ENCODE data around the gene UTS2B.

Gene UTS2B

DNA sequence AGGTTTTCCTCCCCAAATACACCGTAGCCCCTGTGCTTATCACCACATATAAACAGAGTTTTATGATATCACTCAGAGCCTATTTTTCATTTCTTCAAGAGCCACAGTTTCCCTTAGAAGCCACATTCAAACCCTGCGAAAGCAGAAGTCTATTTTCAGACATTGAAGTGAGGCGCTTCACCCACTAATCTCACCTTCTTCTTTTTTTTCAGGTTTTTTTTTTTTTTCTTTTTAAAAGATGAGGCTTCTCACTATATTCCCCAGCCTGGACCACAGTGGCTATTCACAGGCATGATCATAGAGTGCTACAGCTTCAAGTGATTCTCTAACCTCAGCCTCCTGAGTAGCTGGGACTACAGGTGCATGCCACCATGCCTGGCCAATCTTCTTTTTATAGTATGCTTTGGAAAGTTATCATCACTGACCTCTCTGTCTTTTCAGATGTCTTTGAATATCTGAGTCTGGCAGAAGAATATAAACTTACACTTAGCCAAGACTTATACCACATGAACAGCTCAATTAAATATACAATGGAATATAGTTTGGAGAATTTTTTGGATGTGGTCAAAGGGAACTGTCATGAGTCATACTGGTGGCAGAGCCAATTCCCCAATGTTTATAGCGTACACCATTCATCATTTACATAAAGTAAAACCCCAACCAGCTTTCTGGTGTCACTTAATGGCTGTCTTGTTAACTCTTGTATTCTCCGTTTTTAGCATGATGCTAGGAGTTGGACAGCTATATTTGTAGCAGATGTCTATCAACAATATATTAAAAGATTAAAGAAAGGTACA lies 60.8 kb downstream of the UTS2B start:
- DNase-seq, result no peak

DNA sequence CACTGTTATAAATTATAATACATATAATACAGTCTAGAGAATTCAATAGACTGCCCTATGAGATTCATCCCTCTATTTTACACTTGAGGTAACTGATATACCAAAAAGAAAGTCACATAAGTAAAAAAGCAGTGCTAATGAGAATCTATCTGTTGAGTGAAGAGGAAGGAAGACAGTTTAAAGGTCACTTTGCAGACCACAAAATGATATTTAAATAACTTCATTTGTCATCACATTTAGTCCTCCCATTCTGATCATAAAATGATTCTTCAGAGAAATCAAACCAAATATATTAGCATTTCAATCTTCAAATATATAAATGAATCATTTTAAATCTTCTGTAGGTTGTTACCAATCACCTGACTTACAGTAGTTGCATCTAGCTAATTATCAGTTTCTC lies 61.6 kb downstream of the UTS2B start:
- DNase-seq, result no peak

DNA sequence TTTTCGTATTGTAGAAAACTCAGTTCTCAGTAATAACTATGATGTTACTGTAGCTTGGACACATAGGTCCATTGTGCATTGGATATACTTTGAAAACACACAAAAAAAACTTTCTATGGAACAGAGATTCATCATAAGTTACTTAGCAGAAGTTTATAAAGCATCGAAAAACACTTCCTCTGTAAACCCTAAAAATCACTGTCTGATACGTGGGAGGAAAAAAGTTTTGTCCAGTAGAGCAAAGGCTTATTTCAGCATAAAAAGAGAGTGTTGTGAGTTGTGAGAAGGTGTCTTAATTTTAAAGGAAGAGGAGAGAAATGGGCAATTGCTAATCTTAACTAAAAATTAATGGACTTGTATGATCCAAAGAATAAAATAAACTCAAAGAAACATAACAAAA lies 66.5 kb downstream of the UTS2B start:
- DNase-seq, result no peak

DNA sequence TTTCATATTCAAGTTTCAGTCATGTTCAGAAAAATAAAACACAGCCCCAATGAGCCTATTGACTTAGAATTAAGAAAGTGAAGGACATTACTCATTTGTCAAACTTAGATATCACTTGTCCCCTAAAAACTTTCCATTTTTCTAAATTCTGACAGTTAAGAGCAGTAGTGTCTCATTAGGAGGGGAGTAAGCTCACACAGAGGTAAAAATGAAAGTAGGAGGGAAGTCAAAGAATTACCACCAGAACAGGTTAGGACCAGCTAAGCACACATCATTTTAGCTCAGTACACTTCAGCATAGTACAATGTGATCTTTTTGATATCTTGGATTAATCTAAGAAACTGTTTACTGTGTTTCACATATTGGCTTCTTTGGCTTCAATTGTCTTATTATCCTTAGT lies 67.0 kb downstream of the UTS2B start:
- no peak for DNase-seq

DNA sequence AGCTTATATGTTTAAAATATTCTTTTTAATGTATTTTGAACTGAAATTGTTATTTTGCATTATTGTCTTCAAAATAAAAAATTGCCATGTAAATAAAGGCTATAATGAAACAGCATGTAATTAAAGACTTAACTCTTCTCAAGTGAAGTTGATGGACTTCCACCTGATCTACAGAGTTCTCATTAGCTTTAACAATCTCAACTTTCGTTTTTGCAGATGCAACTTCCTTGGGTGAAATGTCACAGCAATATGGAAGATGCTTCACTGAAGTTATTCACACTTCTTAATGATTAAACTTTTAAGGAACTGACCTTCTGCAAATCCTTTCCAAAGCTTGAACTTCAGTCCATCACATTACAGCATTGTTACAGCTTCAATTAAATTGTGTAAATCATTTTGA lies 67.7 kb downstream of the UTS2B start:
- DNase-seq, result no peak

DNA sequence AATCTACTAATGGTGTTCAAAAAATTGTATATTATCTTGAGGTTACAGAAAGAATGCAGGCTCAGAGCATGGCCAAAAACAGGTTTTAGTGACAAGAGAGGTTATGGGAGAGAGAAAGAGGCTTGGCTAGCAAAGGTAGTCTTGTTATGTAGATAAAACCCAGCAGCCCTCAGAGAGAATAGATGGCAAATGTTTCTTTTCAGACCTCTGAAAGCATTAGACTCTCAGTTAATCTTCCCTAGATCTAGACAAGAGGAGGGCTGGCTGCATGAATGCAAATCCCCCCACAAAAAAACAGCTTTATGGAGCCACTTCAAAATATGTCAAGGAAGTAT lies 69.1 kb downstream of the UTS2B start:
- no peak for DNase-seq

DNA sequence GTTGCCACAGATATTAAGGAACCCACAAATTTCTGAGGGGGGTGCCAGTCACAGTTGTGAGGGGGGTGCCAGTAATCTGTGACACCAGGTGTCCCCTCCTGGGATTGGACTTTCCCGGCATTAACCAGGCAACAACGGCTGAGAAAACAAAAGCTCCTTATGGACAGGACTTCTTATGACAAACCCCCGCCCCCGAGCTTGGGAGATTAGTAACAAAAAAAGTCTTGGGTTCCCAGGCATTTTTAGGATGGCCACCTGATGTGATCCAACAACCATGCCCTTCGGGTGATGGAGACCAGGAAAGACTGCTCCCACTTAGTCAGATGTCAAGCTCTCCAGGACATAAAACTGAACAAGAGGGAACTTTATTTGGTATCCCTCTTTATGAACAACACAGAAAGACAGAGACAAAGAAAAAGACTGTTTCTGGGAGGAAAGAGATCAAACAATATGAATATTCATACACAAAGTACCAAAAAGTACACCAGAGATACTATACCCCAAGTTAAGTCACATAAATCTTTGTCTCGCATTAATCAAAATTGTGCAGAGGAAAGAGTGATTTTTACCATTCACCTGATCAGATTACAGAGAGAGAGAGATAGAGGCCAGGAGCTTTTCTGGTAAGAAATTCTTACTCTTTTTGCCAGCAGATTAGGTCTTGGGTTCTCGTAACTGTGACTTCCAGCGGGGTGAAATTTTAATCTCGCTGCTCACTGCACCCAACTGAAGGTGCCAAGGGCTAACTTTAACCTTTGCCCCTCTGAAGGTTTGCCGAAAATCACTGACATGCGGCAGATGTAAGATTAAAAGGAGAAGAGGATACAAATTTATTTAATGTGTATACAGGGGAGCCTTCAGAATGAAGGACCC lies 69.7 kb downstream of the UTS2B start:
- no peak for DNase-seq

DNA sequence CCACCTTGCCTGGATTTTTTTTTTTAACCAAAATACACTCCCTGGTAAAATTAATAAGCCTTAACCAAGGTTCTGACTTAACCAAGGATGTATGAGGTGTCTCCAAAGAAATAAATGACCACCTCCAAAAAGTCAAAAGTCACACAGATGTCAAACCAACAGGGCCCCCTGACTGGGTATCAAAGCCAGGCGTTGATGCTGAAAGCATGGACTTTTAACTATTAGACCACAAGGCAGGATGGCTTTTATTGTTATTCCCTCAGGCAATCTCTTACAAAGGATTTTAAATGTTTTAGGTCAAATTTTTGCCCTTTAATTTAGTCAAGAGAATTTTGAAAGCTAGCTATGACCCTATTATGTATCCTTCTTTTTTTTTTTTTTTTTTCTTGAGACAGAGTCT lies 70.8 kb downstream of the UTS2B start:
- no peak for DNase-seq

DNA sequence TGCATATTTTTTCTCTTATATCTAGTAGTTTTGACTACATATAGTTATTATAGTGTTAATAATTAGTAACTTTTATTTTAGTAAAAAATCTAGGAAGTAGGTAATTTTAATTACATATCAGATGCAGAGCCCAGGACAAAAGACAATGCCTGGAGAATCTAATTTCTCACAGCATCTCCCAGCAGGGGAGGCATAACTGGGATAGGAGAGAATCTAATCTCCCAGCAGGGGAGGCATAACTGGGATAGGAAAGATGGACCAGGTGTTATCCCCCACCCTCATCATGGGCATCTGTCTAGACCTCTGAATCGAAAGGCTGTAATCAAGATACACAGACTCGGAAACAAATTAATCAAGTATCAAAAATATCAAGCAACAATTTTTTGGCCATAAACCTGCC lies 73.0 kb downstream of the UTS2B start:
- no peak for DNase-seq

DNA sequence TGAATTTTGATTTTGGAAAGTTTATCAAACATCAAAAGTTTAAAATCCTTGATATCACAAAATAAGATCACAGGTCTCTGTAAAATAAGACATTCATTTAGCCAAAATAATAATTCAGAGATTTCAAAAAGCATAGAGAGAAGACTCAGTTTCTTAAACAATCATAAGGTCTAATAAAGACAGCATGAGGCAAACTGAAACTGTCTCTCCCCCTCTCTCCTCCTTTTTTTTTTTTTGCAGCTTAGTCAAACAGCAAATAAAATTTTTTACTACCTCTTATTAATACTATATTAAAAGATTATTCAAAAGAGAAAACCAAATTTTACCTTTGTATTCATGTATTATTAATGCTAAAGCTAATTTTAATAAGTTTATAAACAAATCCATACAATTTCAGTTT lies 73.9 kb downstream of the UTS2B start:
- no peak for DNase-seq

DNA sequence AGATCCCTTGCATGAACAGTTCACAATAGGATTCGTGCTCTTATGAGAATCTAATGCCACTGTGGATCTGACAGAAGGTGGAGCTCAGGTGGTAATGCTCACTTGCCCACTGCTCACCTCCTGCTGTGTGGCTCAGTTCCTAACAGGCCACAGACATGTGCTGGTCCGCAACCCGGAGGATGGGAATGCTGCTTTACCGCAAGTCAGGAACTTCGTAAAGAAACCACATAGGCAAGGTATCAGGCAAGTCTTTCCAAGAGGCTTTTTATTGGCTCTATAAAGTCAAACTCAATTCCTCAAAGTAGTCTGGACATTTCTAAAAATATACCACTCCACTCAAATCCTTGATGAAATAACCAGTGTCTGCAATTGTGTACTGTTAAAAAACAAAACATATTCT lies 75.2 kb downstream of the UTS2B start:
- no peak for DNase-seq

DNA sequence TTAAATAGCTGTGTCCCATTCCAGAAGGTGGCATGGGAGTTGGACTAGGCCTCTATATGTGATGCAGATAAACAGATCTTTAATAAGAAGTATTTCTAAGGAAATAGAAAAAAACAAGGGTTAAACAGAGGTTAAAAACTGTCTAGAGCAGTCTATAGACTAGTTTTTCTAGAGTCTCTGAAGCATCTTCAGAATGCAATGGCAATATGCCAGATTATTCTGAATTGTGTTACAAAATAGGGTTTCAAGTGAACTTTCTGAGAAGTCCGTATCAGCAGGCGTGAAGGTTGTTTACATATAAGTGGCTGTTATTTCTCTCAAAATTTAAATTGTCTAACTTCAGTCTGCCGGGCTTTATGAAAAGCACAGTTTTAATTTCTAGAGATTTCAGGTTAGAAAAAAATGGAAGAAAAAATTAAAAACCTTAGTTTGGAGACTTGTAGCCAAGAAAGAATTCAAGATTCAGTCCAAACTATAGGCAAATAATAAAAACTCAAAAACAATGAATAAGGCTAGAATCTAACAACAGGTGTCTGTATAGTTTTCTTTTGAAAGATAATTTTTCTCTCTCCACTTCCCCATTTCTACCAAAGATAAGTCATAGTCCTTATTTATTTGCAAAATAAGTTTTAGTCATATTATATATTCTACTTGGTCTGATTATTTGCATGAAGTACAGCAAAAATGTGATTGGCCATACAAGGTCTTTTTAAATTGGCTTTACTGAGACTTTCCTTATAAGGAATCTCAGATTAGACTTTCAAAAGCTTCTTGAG lies 76.0 kb downstream of the UTS2B start:
- no peak for DNase-seq

DNA sequence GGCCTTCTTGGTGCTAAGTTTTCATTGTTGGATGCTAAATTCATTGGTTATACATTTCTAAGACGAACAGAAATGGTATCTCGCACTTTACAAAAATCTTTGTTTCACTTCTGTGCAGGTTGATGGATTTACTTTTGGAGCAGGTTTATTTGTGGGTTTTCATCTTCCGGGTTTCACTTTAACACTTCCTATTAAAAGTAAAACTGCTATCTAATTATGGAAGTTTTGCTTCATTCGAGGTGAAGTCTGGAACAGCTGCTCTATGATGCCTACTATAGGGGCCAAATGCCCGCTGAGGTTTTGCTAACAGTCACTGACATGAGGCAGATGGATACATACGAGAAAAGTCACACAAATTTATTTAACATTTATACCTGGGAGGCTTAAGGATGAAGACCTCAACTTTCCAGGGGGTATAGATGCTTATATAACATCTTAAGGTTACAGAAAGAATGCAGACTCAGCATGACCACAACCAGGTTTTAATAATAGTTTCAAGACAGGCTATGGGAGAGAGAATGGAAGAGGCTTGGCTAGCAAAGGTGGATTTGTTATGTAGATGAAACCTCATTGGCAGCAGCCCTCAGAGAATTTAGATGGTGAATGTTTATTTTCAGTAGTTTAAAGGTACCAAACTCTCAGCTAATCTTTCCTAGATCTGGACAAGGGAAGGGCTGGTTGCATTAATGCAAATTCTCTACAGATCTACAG lies 77.1 kb downstream of the UTS2B start:
- no peak for DNase-seq

DNA sequence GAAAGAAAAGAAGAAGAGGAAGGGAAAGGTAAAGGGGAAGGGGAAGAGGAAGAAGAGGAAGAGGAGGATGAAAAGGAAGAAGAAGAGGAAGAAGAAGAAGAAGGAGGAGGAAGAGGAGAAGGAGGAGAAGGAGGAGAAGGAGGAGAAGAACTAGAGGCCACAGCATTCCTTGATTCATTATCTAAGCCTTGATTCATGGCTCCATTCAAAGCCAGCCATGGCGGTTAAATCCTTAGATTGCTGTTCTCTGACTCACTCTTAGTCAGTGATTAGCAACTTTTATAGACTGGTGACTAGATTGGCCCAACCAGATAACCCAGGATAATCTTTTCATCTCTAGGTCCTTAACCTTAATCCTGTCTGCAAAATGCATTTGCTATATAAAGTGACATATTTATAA lies 83.7 kb downstream of the UTS2B start:
- no peak for DNase-seq

DNA sequence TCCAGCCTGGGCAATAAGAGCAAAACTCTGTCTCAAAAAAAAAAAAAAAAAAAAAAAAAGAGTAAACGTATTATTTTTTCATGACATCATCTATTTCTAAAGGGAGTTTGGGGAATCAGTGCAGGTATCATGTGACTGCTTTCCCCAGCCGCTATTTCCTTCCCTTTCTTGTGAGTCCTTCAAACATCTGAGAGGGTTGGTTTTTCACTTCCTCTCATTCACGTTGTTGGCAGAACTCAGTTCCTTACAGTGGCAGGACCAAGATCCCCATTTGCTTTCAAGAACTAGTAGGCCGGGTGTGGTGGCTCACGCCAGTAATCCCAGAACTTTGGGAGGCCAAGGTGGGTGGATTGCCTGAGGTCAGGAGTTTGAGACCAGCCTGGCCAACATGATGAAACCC lies 84.3 kb downstream of the UTS2B start:
- DNase-seq, result peak; percentile 76

DNA sequence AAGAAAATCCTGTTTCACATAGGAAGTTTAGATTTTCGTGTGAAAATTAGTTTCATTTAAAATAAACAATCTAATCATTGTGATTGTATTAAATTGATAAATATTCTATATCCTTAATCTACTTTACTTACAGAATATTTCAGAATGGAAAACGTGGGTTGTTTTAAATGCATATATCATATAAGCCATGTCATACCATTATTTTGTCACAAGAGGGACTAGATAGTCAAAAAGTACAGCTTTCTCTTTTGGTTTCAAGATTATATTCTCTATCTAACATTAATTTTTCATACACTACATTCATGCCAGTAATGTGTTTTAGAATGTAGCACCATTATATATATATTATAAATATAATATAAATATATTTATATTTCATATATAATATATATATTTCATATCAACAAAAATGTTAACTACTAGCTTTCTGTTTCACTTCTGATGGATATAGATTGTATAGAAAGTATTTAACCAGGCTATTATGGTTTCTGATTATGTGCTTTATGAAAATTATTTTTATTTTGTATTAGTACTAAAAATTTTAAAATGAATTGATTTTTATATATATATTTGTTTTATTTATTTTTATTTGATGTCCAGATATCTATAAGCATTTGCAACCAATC lies 86.0 kb downstream of the UTS2B start:
- DNase-seq, result no peak

DNA sequence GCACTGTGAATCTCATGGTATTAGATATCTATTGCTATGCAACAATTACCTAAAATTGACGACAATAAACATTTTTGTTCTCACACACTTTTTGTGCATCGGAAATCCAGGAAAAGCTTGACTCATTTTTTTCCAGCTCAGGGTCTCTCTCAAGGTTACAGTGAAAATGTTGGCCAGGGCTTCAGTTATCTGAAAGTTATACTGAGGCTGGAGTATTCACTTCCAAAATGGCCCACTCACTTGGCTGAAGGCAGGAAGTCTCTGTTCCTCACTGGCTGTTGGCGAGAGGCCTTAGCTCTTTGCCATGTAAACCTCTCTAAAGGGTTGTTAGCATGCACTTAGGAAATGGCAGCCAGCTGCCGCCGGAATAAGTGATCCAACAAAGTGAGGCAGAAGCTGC lies 89.8 kb downstream of the UTS2B start:
- DNase-seq, result no peak

DNA sequence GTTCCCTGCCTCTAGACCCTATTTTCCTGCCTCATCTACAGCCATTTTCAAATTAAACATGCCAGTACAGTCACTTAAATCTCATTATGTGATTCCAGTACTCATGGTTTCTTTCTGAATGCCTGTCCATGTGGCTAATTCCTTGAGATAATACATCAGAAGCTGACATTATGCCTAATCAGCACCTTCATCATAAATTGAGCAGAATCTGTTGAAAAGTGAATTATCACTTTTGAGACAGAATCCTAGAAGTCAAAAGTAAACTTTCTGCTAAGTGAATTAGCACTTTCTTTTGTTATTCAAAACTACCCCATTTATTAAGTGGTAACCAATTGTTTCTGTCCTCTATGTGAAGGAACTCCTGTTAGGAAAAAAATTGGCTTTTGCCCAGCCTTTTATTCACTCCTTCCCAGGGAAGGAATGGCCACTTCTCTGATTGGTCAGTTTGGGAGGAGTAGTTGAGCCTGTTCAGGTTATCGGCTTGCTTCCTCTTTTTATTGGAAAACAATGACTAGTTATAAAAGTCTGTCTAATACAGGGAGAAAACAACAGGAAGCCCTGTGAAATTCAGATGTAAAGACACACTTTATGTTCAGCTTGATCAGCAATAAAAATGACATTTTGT lies 90.8 kb downstream of the UTS2B start:
- no peak for DNase-seq

DNA sequence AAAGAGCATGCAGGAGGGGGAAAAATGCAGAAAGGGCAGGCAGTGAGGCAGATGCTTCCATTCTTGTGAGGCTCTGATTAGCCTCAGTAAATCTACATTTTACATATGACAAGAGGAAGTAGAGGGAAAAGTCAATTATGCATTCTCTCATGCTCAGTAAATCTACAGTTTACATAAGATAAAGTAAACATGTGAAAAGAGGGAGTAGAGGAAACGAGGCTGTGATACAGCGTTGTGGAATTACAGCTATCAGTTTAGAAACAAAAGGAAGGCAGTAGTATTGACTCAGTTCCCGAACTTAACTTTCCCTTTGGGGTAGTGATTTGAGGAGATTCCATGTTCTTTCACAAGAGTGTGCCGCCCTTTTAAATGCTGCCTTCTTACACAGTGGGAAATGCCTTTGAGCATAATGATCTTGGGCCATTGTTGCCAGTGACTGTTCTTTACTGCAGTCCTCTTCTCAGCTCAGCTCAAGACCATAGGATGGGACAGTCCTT lies 92.0 kb downstream of the UTS2B start:
- DNase-seq, result no peak

DNA sequence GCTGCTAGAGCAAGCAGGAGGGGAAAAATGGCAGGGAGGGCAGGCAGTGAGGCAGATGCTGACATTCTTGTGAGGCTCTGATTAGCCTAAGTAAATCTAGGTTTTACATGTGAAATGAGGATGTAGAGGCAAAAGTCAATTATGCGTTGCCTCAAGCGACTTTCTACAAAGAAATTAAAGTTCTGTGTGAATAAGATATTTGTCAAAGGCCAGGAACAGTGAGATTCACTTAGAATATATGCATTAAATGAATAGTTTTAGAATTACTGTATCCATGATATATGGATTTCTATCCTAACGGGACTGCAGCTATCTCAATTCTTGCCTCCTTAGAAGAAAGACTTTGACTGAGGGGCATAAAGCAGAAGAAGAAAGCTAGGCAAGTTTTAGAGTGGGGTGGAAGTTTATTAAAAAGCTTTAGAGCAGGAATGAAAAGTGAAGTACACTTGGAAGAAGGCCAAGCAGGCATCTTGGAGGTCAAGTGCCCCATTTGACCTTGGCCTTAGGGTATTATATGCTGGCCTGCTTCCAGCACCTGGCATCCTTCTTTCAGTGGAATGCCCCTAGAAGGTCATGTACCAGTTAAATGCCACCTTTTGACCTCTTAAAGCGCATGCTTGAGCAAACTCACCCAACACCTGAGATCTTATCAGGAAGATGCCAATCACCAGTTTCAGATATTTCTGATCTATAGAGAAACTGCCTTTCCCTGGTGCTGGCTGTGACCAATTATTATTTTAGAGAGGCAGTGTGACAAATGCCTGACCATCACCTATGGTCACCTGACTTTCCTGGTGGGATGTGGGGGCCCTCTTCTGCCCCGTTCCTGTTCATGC lies 93.1 kb downstream of the UTS2B start:
- no peak for DNase-seq

DNA sequence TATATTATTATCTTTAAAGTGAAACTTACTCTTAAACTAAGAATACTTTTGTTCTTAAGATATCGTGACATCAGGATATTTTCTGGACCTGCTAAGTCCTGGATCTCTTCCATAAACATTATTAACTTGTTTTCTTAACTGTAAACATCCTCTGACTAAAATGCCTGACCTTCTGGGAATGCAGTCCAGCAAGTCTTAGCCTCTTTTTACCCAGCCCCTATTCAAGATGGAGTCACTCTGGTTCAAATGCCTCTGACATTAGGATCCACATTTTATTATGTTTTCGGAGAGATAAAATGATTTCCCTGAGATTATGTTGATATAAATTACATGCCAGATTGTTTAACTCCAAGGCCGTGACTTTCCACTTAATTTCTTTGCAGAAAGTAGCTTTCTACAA lies 93.7 kb downstream of the UTS2B start:
- no peak for DNase-seq

All from CD4-positive, alpha-beta T cell treated with Interleukin-15 for 1 hour (primary cell).